Bronchial epithelial cell (primary cell): ENCODE data around the gene DNAH11. TPM values are rescaled to one million over a fixed set of nuclear protein-coding genes. Genes with fewer than 3 reads are reported as not detected.

Experiments used
- DNase-seq: peaks from one replicate; pipeline ENCODE4 v3.0.0-alpha.2; 2010; ENCODE audit warnings: low read depth
- FAIRE-seq: peaks from 2 replicates; lab custom pipeline; 2011; peaks lifted over from hg19 to GRCh38; lab: Jason Lieb, UNC
- H3K27me3 ChIP-seq: 2 replicates; pipeline ENCODE4 v1.5.1; 2011; ENCODE audit warnings: low read length; ENCODE audit not compliant: control insufficient read depth, insufficient read depth
- H3K36me3 ChIP-seq: 2 replicates; pipeline ENCODE4 v1.5.1; 2011; ENCODE audit warnings: low read length; ENCODE audit not compliant: control insufficient read depth, insufficient read depth
- H3K4me3 ChIP-seq: 2 replicates; pipeline ENCODE4 v1.5.1; 2011; ENCODE audit warnings: mild to moderate bottlenecking, low read depth, low read length, control low read depth
- CTCF ChIP-seq: IDR thresholded peaks from 2 replicates; pipeline ENCODE4 v1.5.1; 2011; ENCODE audit warnings: mild to moderate bottlenecking, moderate library complexity, low read length, control low read depth, inconsistent platforms; ENCODE audit not compliant: insufficient read depth, severe bottlenecking
- total RNA-seq: library from RNA; depleted of rRNA; stranded (reverse); fragments of >200 nt; gene quantifications from 2 replicates; pipeline ENCODE4 v1.2.1, GENCODE V29; 2014

DNAH11 gene
- total RNA-seq, 1 donor from 2014 or later: 2.6 TPM

GRCh38 chr7:21580073-21580521 lies 37.3 kb downstream of the DNAH11 start:
- Histone ChIP-seq H3K36me3 (no peaks in the 10 kb centered on the region), H3K27me3 (peaks cover 2% of the 10 kb centered on the region), H3K4me3 (no peak overlapping the region)
- FAIRE-seq (peak; percentile 85), DNase-seq (peak; percentile 99)
- no peak for TF ChIP-seq CTCF

- H3K4me3 ChIP-seq: no peak overlapping the region
- DNase-seq: no peak
- H3K27me3 ChIP-seq: no peaks in the 10 kb centered on the region
- TF ChIP-seq CTCF: no peak
- no peak for FAIRE-seq
- H3K36me3 ChIP-seq: no peaks in the 10 kb centered on the region
Observed at GRCh38 chr7:21585070-21585724, 42.4 kb downstream of the DNAH11 start.

GRCh38 chr7:21587139-21587784 lies 44.4 kb downstream of the DNAH11 start:
- FAIRE-seq (no peak), DNase-seq (no peak)
- no peaks in the 10 kb centered on the region for H3K27me3 ChIP-seq
- no peak overlapping the region for H3K4me3 ChIP-seq
- TF ChIP-seq CTCF: no peak
- H3K36me3 ChIP-seq: no peaks in the 10 kb centered on the region

- no peaks in the 10 kb centered on the region for H3K36me3 ChIP-seq
- H3K4me3 ChIP-seq: no peak overlapping the region
- DNase-seq (no peak), FAIRE-seq (no peak)
- H3K27me3 ChIP-seq: no peaks in the 10 kb centered on the region
- no peak for TF ChIP-seq CTCF
Observed at GRCh38 chr7:21596801-21597200, 54.0 kb downstream of the DNAH11 start.

GRCh38 chr7:21603462-21603861 lies 60.6 kb downstream of the DNAH11 start:
- FAIRE-seq: no peak
- TF ChIP-seq CTCF: no peak
- Histone ChIP-seq H3K36me3 (no peaks in the 10 kb centered on the region), H3K27me3 (no peaks in the 10 kb centered on the region), H3K4me3 (no peak overlapping the region)
- no peak for DNase-seq
